HuH-7.5 (cell line): ENCODE measurements around the gene FHAD1.

Source experiments
- DNase-seq: peaks from one replicate; pipeline ENCODE4 v3.0.0; 2011; ENCODE audit warnings: low spot score

FHAD1 gene

GRCh38 chr1:15326691-15327588, 79.9 kb downstream of the FHAD1 start:
- no peak for DNase-seq

DNA sequence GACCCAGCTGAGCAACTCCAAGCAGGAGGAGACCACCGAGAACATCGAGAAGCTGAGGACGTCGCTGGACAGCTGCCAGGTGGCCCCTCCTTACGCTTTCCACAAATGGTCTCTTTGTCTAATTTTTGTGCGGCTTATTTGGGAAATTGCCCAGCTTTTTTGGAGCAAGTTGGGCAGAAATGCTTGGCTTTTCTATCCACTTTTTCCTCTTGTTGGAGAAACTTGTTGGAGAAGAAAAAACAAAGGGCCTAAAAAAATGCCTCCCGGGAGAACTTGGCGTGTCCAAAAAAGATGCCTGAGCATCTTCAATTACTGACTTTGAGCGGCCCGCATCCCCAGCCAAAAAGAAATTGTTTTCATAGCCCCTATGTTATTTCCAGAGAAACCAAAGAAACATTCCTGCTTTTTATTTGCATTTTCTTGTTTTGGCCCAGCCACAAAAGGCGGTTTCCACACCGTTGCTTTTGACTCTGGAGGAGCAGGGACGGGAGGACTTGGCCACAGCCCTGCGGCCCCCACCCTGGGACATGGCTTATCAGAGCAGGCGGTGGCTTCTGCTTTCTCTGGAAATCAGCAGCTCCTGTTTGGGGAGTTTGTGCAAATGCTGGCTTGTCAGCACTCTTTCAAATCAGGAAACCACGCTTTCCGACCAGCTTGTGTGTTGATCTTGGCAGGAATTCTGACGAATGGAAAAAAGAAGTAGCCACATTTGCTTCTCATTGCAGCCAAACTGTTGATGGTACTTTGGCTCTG, 81.5 kb downstream of the FHAD1 start:
- no peak for DNase-seq

- DNase-seq: no peak
These were observed 82.2 kb downstream of the FHAD1 start for GRCh38 chr1:15329104-15329820.

DNA sequence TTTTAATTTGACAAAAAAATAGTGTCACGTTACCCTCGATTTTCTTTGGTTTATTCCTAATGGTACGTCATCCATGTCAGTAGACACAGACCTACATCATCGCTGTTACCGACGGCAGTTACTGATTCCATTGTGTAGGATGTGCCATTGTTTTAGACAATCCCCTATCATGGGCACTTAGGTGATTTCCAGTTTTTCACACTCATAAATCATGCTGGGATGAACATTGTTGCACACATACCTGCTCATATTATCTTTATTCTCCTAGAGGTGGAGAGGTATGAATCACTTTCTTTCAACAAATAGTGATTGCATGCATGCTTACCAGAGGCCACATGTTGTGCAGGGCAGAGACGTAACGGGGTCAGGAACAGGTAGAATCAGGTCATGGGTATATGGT, 83.0 kb downstream of the FHAD1 start:
- no peak for DNase-seq

- DNase-seq: no peak
These were observed 84.2 kb downstream of the FHAD1 start for GRCh38 chr1:15331180-15331579.

- no peak for DNase-seq
These were observed 84.7 kb downstream of the FHAD1 start for GRCh38 chr1:15331734-15332133.

DNA sequence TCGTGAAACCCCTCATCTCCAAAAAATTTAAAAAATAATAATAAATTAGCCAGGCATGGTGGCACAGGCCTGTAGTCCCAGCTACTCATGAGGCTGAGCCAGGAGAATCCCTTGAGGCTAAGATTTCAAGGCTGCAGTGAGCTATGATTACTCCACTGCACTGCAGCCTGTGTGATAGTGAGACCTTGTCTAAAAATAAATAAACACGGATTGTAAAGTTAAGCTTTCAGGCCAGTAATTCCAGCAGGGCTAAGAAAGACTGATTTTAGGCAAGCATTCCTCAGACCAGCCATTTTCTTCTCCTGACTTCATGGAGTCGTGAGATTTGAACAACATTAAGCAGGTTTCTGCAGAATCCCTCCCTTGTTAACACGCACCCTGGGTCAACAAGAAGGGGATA, 85.5 kb downstream of the FHAD1 start:
- no peak for DNase-seq

DNA sequence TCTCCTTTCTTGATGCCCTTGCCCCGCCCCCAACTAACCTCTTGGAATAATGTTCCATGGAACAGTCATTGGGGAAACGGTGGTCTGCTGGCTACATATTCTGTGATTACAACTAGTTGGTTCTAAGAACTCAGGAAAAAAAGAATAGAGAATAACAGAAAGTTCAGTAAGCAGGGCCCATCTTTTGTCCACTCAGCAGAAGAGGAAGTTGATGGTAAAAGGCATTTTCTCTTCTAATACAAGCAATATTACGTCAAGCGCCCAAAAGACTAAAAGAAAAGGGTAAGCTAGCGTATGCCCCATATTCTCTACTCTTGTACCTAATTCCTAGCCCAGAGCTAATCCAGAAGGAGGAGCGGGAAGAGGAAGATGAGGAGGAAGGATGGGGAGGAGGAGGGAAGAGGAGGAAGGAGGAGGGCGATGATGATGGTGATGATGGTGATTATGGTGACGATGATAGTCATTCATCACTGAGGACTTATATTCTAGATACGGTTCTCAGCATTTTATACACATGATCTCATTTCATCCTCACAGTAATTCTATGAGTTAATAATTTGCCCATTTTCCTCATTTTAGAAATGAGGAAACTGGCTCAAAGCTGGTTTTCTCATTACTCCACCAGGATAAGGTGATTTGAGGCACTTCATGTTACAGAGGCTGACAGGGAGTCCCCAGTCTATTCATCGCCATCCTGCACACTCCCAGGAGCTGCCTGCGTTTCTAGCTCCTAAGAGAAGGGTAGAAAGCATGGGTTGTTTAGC, 86.1 kb downstream of the FHAD1 start:
- DNase-seq: no peak

GRCh38 chr1:15334995-15335394, 88.0 kb downstream of the FHAD1 start:
- no peak for DNase-seq

DNA sequence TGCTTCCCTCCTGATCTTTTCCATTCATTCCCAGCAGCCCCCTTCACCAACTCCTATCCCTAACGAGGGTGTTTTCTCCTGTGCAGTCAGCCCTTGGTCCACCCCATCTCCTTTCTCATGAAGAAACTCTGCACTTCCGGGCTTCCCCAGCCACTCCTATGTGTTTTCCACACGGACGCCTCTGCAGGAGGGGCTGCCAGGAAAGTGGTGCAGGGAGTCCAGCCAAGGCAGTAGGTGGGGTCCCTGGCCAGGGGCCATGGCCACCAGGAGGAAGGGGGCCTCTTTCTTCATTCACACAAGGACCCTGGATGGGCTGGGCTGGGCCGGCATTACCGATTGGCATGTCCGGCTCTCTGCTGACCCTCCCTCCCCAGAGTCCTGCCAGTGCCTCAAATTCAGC, 89.8 kb downstream of the FHAD1 start:
- DNase-seq: no peak

DNA sequence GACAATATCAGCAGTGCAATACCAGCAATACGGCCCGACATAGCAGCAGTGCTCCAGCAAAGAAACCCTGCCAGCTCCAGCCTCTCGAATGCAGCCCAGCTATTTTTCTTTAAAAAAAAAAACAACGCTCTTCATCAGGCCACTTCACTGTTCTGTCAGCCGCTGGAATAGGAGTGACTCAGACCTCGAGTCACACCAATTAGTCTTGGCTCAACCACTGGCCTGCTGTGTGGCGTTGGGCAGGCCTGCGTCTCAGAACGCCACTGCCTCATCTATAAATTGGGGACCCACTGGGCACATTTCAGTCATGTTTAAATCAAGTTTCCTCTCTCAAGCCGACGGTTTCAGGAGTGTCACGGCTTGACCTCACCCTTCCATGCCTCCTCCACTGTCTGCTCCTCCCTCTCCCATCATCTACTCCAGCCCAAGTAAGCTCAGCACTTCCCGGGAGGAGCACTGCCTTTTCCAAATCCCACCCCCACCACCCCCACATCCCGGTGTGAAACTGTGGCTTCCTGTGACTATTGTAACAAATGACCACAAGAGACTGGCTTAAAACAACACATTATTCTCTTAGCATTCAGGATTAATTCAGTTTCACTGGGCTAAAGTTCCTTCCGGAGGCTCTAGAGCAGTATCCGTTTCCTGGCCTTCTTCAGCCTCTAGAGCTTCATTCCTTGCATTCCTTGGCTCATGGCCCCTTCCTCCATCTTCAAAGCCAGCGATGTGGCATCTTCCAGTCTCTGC, 90.8 kb downstream of the FHAD1 start:
- DNase-seq: no peak

GRCh38 chr1:15339570-15339969, 92.5 kb downstream of the FHAD1 start:
- DNase-seq: no peak

DNA sequence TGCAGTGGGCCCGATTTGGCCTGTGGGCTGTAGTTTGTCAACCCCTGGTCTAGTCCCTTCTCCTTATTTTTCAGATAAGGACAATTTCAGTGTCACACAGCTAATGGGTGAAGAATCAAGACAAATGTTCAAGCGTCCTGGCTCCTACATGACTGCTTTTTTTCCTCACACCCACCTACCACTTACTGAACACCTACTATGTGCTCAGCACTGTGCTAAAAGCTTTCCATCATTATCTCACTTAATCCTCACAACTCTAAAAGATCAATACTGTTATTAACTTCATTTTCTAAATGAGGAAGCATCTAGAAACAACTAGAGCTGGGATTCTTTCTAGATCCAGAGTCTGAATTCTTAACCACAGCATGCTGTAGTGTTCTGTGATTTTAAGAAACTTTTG, 94.2 kb downstream of the FHAD1 start:
- no peak for DNase-seq

GRCh38 chr1:15341634-15342407, 94.8 kb downstream of the FHAD1 start:
- no peak for DNase-seq

- no peak for DNase-seq
These were observed 95.5 kb downstream of the FHAD1 start for GRCh38 chr1:15342408-15342967.

DNA sequence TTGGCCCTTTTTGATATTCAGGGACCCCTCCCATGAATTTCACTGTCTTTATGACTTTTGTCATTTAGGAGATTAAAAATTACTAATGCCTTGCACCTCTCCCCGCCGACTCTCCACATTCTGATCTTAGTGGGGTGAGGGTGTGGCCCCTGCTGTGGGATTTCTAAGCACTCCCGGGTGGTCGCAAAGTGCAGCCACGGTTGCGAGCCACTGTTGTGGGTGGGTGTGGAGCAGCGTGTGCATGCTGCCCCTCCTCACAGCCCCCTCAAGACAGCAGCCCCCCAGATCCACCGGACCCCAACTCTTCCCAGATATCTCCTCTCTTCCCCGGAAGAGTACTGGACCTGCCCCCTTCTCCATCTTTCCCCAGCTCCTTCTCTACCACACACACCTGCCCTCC, 96.1 kb downstream of the FHAD1 start:
- no peak for DNase-seq

GRCh38 chr1:15343729-15344128, 96.7 kb downstream of the FHAD1 start:
- no peak for DNase-seq

- DNase-seq: no peak
These were observed 97.4 kb downstream of the FHAD1 start for GRCh38 chr1:15344380-15344779.

- no peak for DNase-seq
These were observed 98.0 kb downstream of the FHAD1 start for GRCh38 chr1:15344800-15345704.
